Stimulated activated CD8-positive, alpha-beta memory T cell treated with anti-CD3 and anti-CD28 coated beads, Interleukin-12 subunit alpha, Interleukin-12 subunit beta, amount 100 ng/mL, for 4 hours (primary cell): ENCODE measurements around the gene PLIN4.

Experiments used
- DNase-seq: peaks from one replicate; pipeline ENCODE4 v3.0.0-alpha.2; 2020; ENCODE audit warnings: low read depth

The PLIN4 gene

GRCh38 chr19:4492337-4493103 is 25.8 kb downstream of the PLIN4 start:
- no peak for DNase-seq

- no peak for DNase-seq
Observed at GRCh38 chr19:4491446-4491845, 26.8 kb downstream of the PLIN4 start.

GRCh38 chr19:4488496-4488895 is 29.8 kb downstream of the PLIN4 start:
- no peak for DNase-seq

DNA sequence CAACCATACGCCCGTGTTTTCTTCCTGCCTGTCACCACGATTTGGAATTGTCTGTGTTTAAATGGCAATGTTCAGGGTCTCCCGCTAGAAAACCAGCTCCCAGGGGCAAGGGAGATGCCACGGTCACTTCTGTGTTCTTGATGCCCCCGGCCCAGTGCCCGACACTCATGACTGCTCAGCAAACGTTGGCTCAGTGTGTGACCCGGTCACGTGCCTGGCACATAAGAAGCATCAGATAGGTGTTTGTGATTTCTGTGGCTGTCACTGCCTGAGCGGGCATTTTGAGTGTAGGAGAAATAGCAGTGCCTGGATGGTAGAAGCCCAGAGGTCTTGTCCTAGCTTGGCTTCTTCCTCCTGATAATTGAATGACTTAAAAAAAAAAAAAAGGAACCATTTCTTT is 30.7 kb downstream of the PLIN4 start:
- DNase-seq: no peak

DNA sequence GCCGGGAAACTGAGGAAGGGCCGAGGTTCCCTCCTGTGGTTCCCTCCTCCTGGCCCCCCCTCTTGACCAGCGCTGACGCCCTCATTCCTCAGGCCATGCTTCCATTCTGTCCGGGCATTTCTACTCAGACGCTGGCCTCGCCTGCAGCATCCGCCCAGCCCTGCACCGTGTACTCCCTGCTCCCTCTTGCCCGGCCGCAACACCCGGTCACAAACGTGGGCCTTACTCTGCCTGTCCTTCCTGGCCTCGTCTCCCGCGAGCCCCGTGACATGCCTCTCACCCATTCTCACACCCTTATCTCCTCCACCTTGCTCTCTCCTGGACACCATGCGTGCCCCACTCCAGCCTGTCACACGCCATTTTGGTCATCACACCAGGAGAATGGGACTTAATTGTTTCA is 34.9 kb downstream of the PLIN4 start:
- no peak for DNase-seq

DNA sequence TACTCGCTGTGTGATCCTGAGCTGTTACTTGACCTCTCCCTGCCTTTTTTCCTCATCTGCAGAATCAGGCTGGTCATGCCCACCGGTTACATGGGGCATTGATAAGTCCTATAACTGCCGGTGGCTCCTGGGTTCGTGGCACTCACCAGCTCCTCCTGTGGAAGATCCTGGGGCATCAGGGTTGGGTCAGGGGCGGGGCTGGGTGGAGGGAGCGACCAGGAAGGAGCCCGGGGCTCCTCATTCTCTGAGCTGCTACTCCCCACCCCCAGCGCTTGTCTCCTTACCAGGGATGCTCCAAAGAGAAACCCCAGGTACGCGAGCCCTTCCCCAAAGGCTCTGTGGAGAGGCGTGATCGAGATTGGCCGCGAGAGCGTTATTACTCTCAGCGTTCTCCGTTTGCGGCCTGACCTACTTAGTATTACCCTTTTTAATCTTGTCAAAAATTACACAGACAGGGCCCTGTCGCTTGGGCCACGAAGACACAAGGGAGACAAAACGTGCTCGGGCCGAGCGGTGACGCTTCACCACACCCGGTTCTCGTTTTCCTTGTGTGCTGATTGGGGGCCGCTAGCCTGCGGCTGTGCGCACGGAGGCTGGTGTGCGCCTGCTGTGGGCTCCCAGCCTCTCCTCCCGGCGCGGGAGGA is 35.4 kb downstream of the PLIN4 start:
- no peak for DNase-seq

GRCh38 chr19:4477034-4477801 is 41.1 kb downstream of the PLIN4 start:
- DNase-seq: no peak

DNA sequence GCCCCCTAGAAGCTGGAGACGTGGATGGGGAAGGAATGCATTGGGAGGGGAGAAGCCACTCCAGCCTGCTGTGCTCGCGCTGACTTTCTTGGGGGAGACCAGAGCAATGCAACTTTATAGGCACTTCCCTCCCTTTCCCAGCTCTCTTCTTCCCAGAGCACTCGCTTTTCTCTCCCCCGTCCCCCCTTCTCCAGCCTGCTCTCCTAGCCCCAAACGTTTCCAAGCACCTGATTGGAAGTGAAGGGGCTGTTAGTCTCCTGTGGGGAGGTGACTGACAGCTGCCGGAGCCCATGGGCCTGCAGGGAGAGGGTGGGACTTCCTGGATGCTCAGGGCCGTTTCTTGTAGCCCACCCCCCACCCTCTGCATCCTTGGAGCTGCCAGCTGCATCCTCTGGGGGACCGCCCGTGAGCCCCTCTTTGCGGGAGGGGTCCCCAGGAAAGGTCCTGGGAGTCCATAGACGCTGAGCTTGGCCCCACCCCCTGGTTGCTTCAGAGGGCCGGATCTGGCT is 43.7 kb downstream of the PLIN4 start:
- no peak for DNase-seq

DNA sequence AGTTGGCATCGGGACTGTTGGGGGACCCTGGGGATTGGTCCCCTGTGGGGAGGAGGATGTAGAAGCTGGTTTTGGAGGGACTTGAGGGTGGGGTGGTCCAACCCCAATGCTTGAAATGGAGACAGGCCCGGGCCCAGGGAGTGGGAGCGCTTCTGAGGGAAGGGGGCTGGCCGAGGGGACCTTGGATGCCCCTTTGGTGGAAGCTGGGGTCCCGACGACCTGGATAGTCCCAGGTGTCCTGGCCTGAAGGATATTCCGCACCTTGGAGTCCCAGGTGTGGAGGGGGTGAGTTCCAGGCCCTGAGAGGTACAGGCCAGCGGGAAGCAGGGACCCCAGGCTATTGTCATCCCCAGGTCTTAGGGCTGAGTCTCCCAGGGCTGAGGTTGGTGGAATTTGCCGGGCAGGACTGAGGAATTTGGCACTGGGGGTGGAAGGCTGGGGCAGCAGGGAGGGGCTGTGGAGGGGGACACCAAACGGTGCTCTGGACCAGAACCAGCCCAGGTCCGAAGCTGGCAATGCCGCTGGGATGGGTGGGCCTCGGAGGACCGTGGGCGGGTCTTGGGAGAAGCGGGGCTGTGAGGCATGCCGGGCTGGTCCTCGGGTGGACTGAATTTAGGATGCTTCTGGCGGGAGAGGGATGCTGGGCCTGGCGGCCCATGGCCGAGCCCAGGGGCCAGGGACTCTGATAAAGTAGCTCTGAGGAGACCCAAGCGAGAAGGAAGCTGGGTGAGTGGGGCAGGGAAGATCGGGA is 44.3 kb downstream of the PLIN4 start:
- no peak for DNase-seq

GRCh38 chr19:4473011-4473762 is 45.1 kb downstream of the PLIN4 start:
- DNase-seq: no peak

DNA sequence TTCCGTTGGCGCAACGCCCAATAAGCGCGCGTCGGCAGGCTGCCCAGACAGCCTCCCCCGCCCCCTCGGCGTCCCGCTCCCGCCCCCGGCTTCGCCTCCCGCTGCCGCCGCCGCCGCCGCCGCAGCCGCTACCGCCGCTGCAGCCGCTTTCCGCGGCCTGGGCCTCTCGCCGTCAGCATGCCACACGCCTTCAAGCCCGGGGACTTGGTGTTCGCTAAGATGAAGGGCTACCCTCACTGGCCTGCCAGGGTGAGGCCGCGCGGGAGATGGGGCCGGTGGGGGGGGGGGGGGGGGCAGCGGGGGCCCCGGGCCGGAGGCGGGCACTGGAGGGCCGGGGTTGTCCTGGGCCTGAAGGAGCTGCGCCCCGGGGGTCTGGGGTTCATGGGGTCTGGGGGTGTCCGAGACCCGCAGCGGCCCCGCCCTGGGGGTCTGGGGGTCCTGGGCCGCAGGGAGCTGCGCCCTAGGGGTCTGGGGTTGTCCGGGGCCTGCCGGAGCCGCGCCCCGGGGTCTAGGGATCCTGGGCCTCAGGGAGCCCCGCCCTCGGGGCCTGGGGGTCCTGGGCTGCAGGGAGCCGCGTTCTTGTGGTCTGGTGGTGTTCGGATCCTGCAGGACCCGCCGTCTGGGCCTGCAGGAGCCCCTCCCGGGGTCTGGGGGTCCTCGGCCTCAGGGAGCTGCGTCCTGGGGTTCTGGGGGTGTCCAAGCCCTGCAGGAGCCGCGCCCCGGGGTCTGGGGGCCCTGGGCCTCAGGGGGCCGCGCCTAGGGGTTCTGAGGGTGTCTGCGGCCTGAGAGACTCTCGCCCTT is 45.9 kb downstream of the PLIN4 start, which contains the start of gene HDGFL2:
Gene HDGFL2 (plus strand): TSS at position 124 of the 801 bp plus-strand sequence. CDS start 54 bp downstream, at position 178.
- no peak for DNase-seq

DNA sequence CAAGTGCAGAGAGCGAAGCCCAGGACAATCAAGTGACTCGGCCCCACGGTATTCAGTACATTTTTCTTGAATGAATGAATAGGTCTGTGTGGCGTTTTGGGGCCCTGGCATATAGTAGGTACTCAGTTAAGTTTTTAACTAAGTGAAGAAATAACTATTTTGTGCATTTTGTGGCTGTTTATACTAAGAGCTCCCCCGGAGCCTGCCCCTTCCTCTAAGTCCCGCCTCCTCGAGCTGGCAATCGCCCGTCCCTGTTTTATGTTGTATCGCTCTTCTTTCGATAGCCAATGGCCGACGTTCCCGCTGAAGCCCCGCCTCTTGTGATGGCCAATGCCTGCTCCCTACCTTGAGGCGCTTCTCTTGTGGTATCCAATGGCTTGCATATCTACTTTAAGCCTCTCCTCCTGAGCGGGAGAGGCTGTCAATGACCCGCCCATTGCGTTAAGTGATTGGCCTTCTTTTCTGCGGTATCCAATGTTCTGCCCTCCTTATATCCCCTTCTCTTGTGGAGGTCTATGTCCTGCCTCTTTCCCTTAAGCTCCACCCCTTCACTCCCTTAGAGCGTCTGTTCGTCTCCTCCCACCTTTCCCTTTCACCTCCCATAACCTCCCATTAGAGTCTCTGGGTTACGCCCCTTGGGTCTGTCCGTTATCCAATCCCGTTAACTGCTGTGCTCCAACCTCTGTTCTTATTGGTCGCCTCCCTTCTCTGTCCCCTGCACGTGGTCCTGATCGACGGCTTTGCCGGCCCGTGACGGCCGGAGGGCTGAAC is 46.7 kb downstream of the PLIN4 start:
- peak; percentile 93 for DNase-seq

- DNase-seq: no peak
Observed at GRCh38 chr19:4467835-4468234, 50.5 kb downstream of the PLIN4 start.

DNA sequence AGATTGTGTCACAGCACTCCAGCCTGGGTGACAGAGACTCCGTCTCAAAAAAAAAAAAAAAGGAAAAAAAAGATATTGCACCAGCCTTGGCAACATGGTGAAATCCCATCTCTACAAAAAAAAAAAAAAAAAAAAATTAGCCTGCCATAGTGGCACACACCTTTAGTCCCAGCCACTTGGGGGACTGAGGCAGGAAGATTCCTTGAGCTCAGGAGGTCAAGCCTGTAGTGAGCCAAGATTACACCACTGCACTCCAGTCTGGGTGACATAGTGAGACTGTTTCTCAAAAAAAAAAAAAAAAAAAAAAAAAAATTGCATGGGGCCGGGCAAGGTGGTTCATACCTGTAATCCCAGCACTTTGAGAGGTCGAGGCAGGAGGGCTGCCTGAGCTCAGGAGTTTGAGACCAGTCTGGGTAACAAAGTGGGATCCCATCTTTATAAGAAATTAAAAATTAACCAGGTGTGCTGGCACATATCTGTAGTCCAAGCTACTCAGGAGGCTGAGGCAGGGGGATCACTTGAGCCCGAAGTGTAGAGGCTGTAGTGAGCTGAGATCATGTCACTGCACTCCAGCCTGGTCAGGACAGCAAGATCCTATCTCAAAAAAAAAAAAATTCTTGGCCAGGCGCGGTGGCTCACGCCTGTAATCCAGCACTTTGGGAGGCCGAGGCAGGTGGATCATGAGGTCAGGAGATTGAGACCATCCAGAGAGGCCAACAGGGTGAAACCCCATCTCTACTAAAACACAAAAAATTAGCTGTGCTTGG is 53.3 kb downstream of the PLIN4 start:
- no peak for DNase-seq

DNA sequence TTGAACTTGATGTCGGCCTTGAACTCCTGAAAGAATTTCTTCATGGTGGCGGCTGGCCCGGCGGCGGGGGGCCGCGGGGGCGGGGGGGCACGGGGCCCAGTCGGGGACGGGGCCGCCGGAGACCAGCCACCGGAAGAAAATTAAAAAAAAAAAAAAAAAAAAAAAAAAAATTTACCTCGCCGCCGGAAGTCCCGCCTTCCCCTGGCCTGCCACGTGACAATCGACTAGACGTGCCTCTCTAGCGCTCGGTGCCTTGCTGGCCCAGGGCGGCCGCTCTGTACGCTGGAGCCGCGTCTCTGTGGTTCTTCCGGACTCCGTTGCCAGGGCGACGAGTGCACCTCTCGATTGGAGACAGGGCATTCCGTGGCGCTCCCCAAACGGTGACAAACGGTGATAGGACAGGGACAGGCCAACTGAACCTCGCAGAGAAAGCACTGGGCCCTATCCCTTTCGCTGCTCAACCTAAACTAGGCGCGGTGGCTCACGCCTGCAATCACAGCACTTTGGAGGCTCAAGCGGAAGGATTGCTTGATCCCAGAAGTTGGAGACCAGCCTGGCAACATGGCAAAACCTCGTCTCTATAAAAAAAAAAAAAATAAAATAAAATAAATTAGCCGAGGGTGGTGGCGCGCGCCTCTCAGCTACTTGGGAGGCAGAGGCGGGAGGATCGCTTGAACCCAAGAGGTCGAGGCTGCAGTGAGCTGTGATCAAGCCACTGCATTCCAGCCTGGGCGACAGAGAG is 60.5 kb downstream of the PLIN4 start, which contains the start of gene UBXN6:
Gene UBXN6 (minus strand): TSS at position 141 of the 742 bp plus-strand sequence. CDS start 97 bp downstream, at position 44.
- peak; percentile 94 for DNase-seq

DNA sequence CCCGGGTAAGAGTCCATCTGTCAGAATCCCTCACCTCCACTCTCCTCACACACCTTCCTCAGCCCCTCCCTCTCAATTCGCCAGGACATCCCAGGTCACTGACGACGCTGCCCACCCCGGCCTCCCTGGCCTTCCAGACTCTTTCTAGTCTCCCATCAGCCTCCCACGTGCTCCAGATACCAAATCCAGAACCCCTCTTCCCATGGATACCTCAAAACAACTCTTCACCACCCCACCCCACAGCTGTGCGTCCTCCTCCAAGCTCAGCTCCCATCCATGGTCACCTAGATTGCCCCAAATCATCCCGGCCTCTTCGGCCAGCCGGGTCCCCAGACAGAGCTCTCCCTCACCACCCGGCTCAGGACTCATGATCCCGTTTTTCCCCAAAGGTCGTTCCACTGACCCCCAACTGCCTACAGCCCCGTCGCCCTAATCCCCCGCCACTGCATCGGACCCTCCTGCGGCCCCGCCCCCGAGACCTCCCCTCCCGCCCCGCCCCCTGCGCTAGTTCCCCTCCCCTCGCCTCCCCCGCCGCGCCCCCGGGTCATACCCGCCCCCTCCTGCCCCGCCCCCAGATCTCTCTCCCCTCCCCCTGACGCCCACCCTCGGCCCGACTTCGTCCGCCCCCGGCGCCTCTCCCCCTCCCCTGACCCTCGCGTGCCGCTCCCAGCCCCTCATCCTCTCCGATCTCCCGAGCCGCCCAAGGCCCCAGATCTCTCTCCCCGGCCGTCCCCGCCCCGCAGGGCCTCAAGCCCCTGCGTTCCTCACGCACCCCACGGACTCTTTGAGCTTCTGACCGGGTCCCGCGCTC is 61.2 kb downstream of the PLIN4 start:
- DNase-seq: peak; percentile 41

GRCh38 chr19:4456476-4456842 is 61.8 kb downstream of the PLIN4 start:
- DNase-seq: no peak
